Endodermal cell (in vitro differentiated cells): Measurements from ENCODE around the gene SPPL3. TPM values are rescaled to one million over a fixed set of nuclear protein-coding genes. Genes with fewer than 3 reads are reported as not detected.

Experiments used
- DNase-seq: peaks from one replicate; pipeline ENCODE4 v3.0.0-alpha.2; 2017
- H3K27ac ChIP-seq: 2 replicates; pipeline ENCODE4 v1.5.1; 2013; ENCODE audit warnings: mild to moderate bottlenecking, low read depth, low read length, moderate library complexity
- H3K27me3 ChIP-seq: 2 replicates; pipeline ENCODE4 v1.6.1; 2013; ENCODE audit warnings: mild to moderate bottlenecking, low read length, moderate library complexity; ENCODE audit not compliant: insufficient read depth, control insufficient read depth, poor library complexity, severe bottlenecking
- H3K36me3 ChIP-seq: 2 replicates; pipeline ENCODE4 v1.7.0; 2013; ENCODE audit warnings: mild to moderate bottlenecking, low read length, moderate library complexity; ENCODE audit not compliant: control insufficient read depth, insufficient read depth
- H3K4me1 ChIP-seq: one replicate; pipeline ENCODE4 v1.7.0; 2013; ENCODE audit warnings: low read length; ENCODE audit not compliant: control insufficient read depth, insufficient read depth
- H3K4me3 ChIP-seq: 2 replicates; pipeline ENCODE4 v1.5.1; 2013; ENCODE audit warnings: mild to moderate bottlenecking, low read length, moderate library complexity
- H3K9ac ChIP-seq: 2 replicates; pipeline ENCODE4 v1.6.1; 2013; ENCODE audit warnings: mild to moderate bottlenecking, low read length, moderate library complexity; ENCODE audit not compliant: poor library complexity, severe bottlenecking; ENCODE audit errors: extremely low read depth
- H3K9me3 ChIP-seq: 2 replicates; pipeline ENCODE4 v1.6.1; 2013; ENCODE audit warnings: mild to moderate bottlenecking, low read length, moderate library complexity; ENCODE audit not compliant: control insufficient read depth
- H3K27ac Mint-ChIP-seq: 2 replicates; pipeline ENCODE4 v1.8.0; 2020; ENCODE audit warnings: mixed read lengths
- H3K27me3 Mint-ChIP-seq: 2 replicates; pipeline ENCODE4 v1.8.0; 2021; ENCODE audit warnings: mild to moderate bottlenecking, mixed read lengths; ENCODE audit not compliant: insufficient read depth
- H3K36me3 Mint-ChIP-seq: 2 replicates; pipeline ENCODE4 v1.8.0; 2020; ENCODE audit warnings: low read depth, mixed read lengths
- H3K4me1 Mint-ChIP-seq: 2 replicates; pipeline ENCODE4 v1.8.0; 2020; ENCODE audit warnings: mixed read lengths
- H3K4me3 Mint-ChIP-seq: 2 replicates; pipeline ENCODE4 v1.8.0; 2020; ENCODE audit warnings: mild to moderate bottlenecking, moderate library complexity, mixed read lengths
- H3K9me3 Mint-ChIP-seq: 2 replicates; pipeline ENCODE4 v1.8.0; 2020; ENCODE audit warnings: mild to moderate bottlenecking, mixed read lengths
- WGBS, 2 experiments: methylation state at CpG; one replicate each; pipeline versions ENCODE4 v1.1.5 to v1.1.7; 2013; ENCODE audit warnings: missing lambda C conversion rate in 2 of 2, mixed read lengths in 1 of 2; ENCODE audit not compliant: insufficient coverage in 1 of 2, insufficient read length in 1 of 2; 5-methylcytosine and 5-hydroxymethylcytosine counted together
- total RNA-seq, 2 donors: library from RNA; stranded (reverse); fragmentation: NEBNext Ultra II Directional in 1 of 2; extraction: Animal tissue kit (Norgen Biotek cat#: 25700) in 1 of 2; gene quantifications; 2 replicates in 1 of 2; 3 replicates in 1 of 2; pipeline ENCODE4 v1.2.1, GENCODE V29; 2021
- TF ChIP-seq, protein P1 (sequence below): fragments of 200-600 bp; sonication (generic); conservative IDR thresholded peaks from 2 replicates; pipeline ENCODE4 v1.5.0; 2021; ENCODE audit warnings: antibody characterized with exemption, mild to moderate bottlenecking

SPPL3 gene
- total RNA-seq, 2 donors from 2014 or later: 41.1 to 46.8 TPM

DNA sequence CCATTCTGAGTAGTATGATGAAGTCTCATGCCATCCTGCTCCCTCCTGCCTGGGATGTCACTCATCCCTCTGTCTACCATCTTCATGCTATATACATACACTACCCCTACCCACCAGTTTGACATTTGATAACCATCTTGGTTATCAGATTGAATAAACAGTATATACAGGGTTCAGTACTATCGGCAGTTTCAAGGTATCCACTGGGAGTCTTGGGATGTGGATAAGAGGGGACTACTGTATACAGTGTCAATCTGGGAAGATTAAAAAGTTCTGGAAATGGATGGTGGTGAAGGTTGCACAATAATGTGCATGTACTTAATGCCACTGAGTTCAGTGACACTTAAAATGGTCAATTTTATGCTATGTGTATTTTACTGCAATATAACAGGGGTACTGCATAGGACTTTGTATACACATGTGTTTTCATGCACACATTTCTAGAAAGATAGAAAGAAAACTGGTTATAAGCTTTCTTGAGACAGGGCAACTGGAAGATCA is 22.1 kb downstream of the SPPL3 start:
- Histone ChIP-seq H3K4me3 (no peak overlapping the region), H3K4me1 (peaks cover 4% of the 10 kb centered on the region), H3K9me3 (no peaks in the 10 kb centered on the region), H3K36me3 (no peaks in the 10 kb centered on the region), H3K9ac (no peak overlapping the region), H3K27me3 (no peaks in the 10 kb centered on the region), H3K27ac (no peak overlapping the region)
- H3K27ac Mint-ChIP-seq: no peak overlapping the region
- TF ChIP-seq, protein P1, sequence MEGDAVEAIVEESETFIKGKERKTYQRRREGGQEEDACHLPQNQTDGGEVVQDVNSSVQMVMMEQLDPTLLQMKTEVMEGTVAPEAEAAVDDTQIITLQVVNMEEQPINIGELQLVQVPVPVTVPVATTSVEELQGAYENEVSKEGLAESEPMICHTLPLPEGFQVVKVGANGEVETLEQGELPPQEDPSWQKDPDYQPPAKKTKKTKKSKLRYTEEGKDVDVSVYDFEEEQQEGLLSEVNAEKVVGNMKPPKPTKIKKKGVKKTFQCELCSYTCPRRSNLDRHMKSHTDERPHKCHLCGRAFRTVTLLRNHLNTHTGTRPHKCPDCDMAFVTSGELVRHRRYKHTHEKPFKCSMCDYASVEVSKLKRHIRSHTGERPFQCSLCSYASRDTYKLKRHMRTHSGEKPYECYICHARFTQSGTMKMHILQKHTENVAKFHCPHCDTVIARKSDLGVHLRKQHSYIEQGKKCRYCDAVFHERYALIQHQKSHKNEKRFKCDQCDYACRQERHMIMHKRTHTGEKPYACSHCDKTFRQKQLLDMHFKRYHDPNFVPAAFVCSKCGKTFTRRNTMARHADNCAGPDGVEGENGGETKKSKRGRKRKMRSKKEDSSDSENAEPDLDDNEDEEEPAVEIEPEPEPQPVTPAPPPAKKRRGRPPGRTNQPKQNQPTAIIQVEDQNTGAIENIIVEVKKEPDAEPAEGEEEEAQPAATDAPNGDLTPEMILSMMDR: no peak
- no peaks in the 10 kb centered on the region for H3K9me3 Mint-ChIP-seq
- DNase-seq: no peak
- WGBS, 2 experiments: 100% methylated on average over 1 of the region's 1 CpG
- H3K4me1 Mint-ChIP-seq: peaks cover 34% of the 10 kb centered on the region
- H3K27me3 Mint-ChIP-seq: no peaks in the 10 kb centered on the region
- peaks cover 5% of the 10 kb centered on the region for H3K36me3 Mint-ChIP-seq
- H3K4me3 Mint-ChIP-seq: no peak overlapping the region

DNA sequence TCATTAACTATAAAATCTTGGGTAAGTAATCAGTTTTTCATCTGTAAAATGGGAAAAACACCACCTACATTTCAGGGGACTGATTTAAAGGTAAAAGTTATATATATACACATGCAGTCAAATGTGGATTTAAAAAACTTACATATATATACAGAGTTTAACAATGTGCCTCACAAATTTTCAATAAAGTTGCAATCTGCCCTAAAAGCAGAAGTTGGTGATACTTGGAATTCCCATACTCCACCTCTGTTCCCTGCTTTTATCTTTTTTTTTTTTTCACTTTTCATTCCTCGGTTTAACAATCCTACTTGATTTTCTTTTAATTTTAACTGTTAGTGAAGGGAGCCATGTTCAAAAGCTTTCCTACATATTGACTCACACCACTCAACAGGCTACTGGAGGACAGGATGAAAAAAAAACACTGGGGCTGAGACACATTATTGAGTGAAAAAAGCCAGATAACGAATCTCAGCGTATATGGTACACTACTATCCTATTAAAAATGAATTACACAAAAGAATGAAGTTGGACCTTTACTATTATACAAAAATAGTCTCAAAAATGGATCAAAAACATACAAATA is 24.3 kb downstream of the SPPL3 start:
- no peaks in the 10 kb centered on the region for H3K27me3 Mint-ChIP-seq
- H3K4me1 Mint-ChIP-seq: peaks cover 19% of the 10 kb centered on the region
- no peak overlapping the region for H3K27ac Mint-ChIP-seq
- no peaks in the 10 kb centered on the region for H3K36me3 ChIP-seq
- 100% methylated on average over 2 of the region's 3 CpGs; no CpG with 5 or more reads in 1 of the 2 experiments for WGBS, 2 experiments
- H3K4me3 ChIP-seq: no peak overlapping the region
- H3K4me1 ChIP-seq: no peaks in the 10 kb centered on the region
- no peaks in the 10 kb centered on the region for H3K9me3 Mint-ChIP-seq
- no peak overlapping the region for H3K4me3 Mint-ChIP-seq
- no peaks in the 10 kb centered on the region for H3K27me3 ChIP-seq
- H3K36me3 Mint-ChIP-seq: peaks cover 6% of the 10 kb centered on the region
- no peaks in the 10 kb centered on the region for H3K9me3 ChIP-seq
- no peak overlapping the region for H3K9ac ChIP-seq
- H3K27ac ChIP-seq: no peak overlapping the region
- no peak for DNase-seq
- TF ChIP-seq, protein P1: no peak

DNA sequence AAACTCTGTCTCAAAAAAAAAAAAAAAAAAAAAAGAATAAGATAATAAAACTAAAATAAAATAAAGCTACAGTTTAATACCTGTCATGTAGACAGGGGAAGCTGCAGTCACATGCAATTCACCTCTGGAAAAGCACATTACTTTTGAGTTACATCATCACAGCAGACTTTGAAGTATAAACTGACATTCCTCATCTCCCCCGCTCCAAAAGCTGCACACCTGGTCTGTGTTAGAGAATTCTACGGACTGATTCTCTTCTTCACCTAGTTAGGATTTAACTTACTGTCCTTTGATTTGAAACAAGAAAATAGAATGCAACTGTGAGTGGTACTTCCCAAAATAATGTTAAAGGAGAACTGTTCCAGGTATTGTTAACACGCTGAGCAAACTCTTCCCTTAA is 25.1 kb downstream of the SPPL3 start:
- no peak overlapping the region for H3K27ac Mint-ChIP-seq
- no peak overlapping the region for H3K27ac ChIP-seq

More for the DNA sequence above, 25.1 kb downstream of the SPPL3 start:
- Histone ChIP-seq H3K4me1 (no peaks in the 10 kb centered on the region), H3K9me3 (no peaks in the 10 kb centered on the region), H3K27me3 (no peaks in the 10 kb centered on the region), H3K36me3 (no peaks in the 10 kb centered on the region), H3K9ac (no peak overlapping the region), H3K4me3 (no peak overlapping the region)
- TF ChIP-seq, protein P1: no peak
- no peak overlapping the region for H3K4me3 Mint-ChIP-seq
- DNase-seq: no peak
- peaks cover 6% of the 10 kb centered on the region for H3K36me3 Mint-ChIP-seq
- no peaks in the 10 kb centered on the region for H3K27me3 Mint-ChIP-seq
- H3K4me1 Mint-ChIP-seq: peaks cover 14% of the 10 kb centered on the region
- WGBS, 2 experiments: 90 to 100% methylated on average over 3 of the region's 3 CpGs
- no peaks in the 10 kb centered on the region for H3K9me3 Mint-ChIP-seq
